Measurements from ENCODE around the gene GFOD2.

GRCh38 chr16:67727521-67728485 is 8.7 kb upstream of the GFOD2 start:
- TF ChIP-seq CTCF (IDR thresholded peaks at IDR 0.05; ENCODE audit: poor library complexity) (no peak), EZH2 (IDR thresholded peaks at IDR 0.05; ENCODE audit: borderline replicate concordance) (no peak), EZH2phosphoT487 (IDR thresholded peaks at IDR 0.05; ENCODE audit: low read depth, severe bottlenecking, unreplicated experiment) (no peak)

Data from hepatocyte (in vitro differentiated cells).